NCI-H345 (cell line): ENCODE data around the gene VPS8.

Source experiments
- DNase-seq: peaks from one replicate; lab custom pipeline; 2025; lab: John Stamatoyannopoulos, UW

VPS8 gene

GRCh38 chr3:184811999-184812661, at the start of gene VPS8:
TSS of gene VPS8 (plus strand) at chr3:184812166. CDS start at chr3:184824633, 12,467 bp downstream.
- peak; percentile 98 for DNase-seq

GRCh38 chr3:184764191-184764590, 47.8 kb upstream of the VPS8 start:
- no peak for DNase-seq

GRCh38 chr3:184765047-184765729, 46.8 kb upstream of the VPS8 start:
- no peak for DNase-seq

- no peak for DNase-seq
Observed at GRCh38 chr3:184765730-184766074, 46.3 kb upstream of the VPS8 start.

GRCh38 chr3:184766555-184767261, 45.3 kb upstream of the VPS8 start:
- DNase-seq = peak; percentile 68

- no peak for DNase-seq
Observed at GRCh38 chr3:184767377-184767776, 44.6 kb upstream of the VPS8 start.

- no peak for DNase-seq
Observed at GRCh38 chr3:184769382-184770170, 42.4 kb upstream of the VPS8 start.

GRCh38 chr3:184770541-184770940, 41.4 kb upstream of the VPS8 start:
- DNase-seq = no peak

GRCh38 chr3:184771301-184772127, 40.5 kb upstream of the VPS8 start:
- DNase-seq = no peak

GRCh38 chr3:184772667-184773272, 39.2 kb upstream of the VPS8 start:
- DNase-seq = no peak

- DNase-seq = no peak
Observed at GRCh38 chr3:184773283-184774186, 38.4 kb upstream of the VPS8 start.

- DNase-seq = no peak
Observed at GRCh38 chr3:184776916-184777315, 35.0 kb upstream of the VPS8 start.

GRCh38 chr3:184777566-184778356, 34.2 kb upstream of the VPS8 start:
- DNase-seq = peak; percentile 93

GRCh38 chr3:184778426-184779332, 33.3 kb upstream of the VPS8 start:
- no peak for DNase-seq

- DNase-seq = no peak
Observed at GRCh38 chr3:184780981-184781515, 30.9 kb upstream of the VPS8 start.

GRCh38 chr3:184781801-184782200, 30.2 kb upstream of the VPS8 start:
- DNase-seq = no peak

GRCh38 chr3:184783319-184783718, 28.6 kb upstream of the VPS8 start:
- DNase-seq = no peak
